Measurements from ENCODE around the gene SMG1. TPM values are rescaled to one million over a fixed set of nuclear protein-coding genes. Genes with fewer than 3 reads are reported as not detected.

SMG1 gene
- total RNA-seq, 4 donors from 2014 or later, result 37.8 to 102 (median 54.6) TPM

DNA sequence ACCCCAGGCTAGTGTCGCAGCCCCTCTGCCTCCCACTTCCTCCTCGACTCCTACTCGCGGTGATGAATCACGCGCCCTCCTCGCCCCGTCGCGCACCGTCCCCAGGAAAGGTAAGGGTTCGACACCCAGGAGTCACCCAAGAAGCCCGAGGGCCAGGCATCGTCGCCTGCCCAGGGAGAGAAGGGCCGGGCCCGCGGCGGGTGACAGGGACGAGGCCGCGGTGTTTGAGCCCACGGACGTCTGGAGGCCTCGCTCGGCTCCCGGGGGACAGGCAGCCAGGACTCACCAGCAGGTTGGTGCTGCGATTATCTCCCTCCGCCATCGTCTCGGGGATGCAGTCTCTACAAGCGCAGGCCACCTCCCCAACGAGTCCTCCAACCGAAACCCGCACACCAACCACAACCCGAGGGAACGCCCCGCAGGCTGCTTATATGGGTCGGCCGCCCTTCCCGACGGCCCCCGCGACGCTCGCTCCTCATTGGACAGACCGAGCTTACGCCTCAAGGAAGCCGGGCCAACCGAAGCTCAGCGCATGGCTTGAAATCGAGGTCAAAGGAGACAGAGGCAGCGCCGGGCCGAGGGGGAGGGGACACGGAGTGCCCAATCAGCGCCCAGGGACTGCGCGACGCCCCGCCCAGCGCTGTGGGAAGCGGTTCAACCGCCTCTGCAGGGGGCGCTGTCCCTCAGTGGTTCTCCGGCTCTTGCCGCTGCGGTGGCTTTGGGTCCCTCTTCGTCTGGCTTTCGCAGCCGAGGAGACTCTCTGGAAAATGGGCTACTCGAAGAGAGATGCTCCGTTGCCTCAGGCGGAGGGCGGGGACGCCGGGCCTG lies 124.8 kb downstream of the SMG1 start, which contains the start of gene ARL6IP1:
Gene ARL6IP1, minus strand, starts transcription at position 405 of the 828 bp plus-strand sequence. Its CDS starts 83 bp downstream, at position 322.
- intact Hi-C loops (cut with DNase I), result no loop called here
- peaks cover 8 to 50% (median 24%) of the 10 kb centered on the region in 3 donors for H3K4me1 ChIP-seq

DNA sequence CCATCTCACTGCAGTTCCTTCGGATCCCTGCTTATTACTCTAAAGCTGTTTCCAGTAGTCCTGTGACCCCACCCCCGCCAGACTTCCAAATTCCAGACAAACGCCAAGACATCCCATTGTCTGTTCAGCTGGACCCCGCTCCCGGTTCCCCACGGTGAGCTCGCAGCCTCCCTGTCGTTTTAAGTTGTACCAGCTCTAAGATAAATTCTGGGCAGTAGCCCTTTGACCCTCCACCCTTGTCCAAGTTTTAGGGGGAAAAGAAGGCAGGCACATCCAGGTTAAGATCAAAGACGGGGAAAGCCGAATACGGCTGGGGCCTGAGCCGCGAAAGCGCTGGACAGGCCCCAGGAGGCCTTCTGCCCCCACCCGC lies 125.4 kb downstream of the SMG1 start:
- Histone ChIP-seq H3K9me3 (no peaks in the 10 kb centered on the region), H3K4me1 (peaks cover 8 to 54% (median 24%) of the 10 kb centered on the region in 3 donors), H3K27me3 (no peaks in the 10 kb centered on the region), H3K36me3 (peaks cover 0 to 37% (median 5%) of the 10 kb centered on the region in 3 donors), H3K4me3 (peak overlapping the region; percentile 73 to 91 (median 88)), H3K27ac (peak overlapping the region; percentile 94 to 96 (median 94))
- TF ChIP-seq POLR2A (IDR thresholded peaks at IDR 0.05), result no peak
- TF ChIP-seq, protein P1, sequence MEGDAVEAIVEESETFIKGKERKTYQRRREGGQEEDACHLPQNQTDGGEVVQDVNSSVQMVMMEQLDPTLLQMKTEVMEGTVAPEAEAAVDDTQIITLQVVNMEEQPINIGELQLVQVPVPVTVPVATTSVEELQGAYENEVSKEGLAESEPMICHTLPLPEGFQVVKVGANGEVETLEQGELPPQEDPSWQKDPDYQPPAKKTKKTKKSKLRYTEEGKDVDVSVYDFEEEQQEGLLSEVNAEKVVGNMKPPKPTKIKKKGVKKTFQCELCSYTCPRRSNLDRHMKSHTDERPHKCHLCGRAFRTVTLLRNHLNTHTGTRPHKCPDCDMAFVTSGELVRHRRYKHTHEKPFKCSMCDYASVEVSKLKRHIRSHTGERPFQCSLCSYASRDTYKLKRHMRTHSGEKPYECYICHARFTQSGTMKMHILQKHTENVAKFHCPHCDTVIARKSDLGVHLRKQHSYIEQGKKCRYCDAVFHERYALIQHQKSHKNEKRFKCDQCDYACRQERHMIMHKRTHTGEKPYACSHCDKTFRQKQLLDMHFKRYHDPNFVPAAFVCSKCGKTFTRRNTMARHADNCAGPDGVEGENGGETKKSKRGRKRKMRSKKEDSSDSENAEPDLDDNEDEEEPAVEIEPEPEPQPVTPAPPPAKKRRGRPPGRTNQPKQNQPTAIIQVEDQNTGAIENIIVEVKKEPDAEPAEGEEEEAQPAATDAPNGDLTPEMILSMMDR (IDR thresholded peaks at IDR 0.05), result no peak
- DNase-seq, result no peak
- WGBS, 2 donors, result 0% methylated on average over 4 to 9 of the region's 15 CpGs
- intact Hi-C loops (cut with DNase I), result no loop called here

More for the DNA sequence above, 124.8 kb downstream of the SMG1 start, which contains the start of gene ARL6IP1:
- H3K9me3 ChIP-seq, result no peaks in the 10 kb centered on the region
- no peaks in the 10 kb centered on the region for H3K27me3 ChIP-seq
- peak; percentile 61 to 100 (median 99) for TF ChIP-seq POLR2A (IDR thresholded peaks at IDR 0.05)
- TF ChIP-seq, protein P1 (IDR thresholded peaks at IDR 0.05), result peak; percentile 87 to 98 (median 94)
- 0% methylated on average over 5 to 14 of the region's 77 CpGs for WGBS, 2 donors
- H3K27ac ChIP-seq, result peak within 1 kb of the TSS; percentile 94 to 96 (median 94)
- peak; percentile 96 for DNase-seq
- H3K36me3 ChIP-seq, result peaks cover 0 to 37% (median 0%) of the 10 kb centered on the region in 3 donors
- H3K4me3 ChIP-seq, result peak within 1 kb of the TSS; percentile 73 to 91 (median 88)

DNA sequence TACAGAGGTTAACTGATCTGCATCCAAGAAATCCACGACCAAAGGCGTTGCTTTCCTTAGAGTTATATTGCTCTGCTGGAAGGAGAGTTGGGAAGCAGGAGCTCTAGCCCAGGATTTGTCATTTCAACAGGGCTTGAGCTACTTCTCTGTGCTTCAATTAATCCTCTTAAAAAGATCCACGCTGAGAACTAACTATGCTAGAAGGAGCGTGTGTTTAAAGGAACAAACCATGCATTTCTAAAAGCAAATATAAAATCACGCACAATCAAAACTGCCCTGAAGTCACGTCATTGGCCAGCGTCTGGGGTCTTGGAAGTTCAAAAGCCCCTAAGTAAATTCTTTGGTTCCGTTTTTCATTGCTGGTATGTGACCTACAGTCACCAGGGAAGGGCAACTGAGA lies 125.9 kb downstream of the SMG1 start:
- Histone ChIP-seq H3K27me3 (no peaks in the 10 kb centered on the region), H3K9me3 (no peaks in the 10 kb centered on the region), H3K4me3 (peak overlapping the region; percentile 73 to 91 (median 88)), H3K36me3 (peaks cover 0 to 37% (median 10%) of the 10 kb centered on the region in 3 donors), H3K27ac (peak overlapping the region; percentile 94 to 96 (median 94)), H3K4me1 (peaks cover 8 to 54% (median 24%) of the 10 kb centered on the region in 3 donors)
- TF ChIP-seq, protein P1 (IDR thresholded peaks at IDR 0.05), result no peak
- TF ChIP-seq POLR2A (IDR thresholded peaks at IDR 0.05), result no peak
- intact Hi-C loops (cut with DNase I), result no loop called here
- no peak for DNase-seq
- 0 to 2% methylated on average over 8 of the region's 8 CpGs for WGBS, 2 donors

DNA sequence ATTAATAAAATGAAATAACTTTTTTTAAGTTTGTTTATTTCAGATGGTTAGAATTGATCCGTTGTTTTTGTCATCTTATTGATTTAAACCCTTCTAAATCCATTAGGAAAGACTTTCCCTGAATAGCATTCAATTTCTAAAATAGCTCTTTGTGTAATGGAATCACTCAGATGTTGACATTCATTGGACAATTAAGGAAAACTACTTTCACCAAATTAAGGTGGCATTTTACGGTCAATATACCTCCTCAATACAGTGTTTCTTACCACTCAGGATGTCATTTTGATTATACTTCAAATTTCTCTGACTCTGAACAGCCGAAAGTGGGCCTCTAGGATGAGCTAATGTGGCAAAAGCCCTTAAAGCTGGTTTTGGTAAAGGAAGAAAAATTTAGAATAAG lies 126.7 kb downstream of the SMG1 start:
- Histone ChIP-seq H3K4me3 (peak overlapping the region in 2 of 4 donors; percentile 73 to 91), H3K9me3 (no peaks in the 10 kb centered on the region), H3K27me3 (no peaks in the 10 kb centered on the region), H3K36me3 (peaks cover 0 to 40% (median 10%) of the 10 kb centered on the region in 3 donors), H3K4me1 (peaks cover 8 to 51% (median 24%) of the 10 kb centered on the region in 3 donors), H3K27ac (peak overlapping the region in 1 of 4 donors; percentile 96)
- WGBS, 2 donors, result 46 to 73% methylated on average over 3 of the region's 3 CpGs
- intact Hi-C loops (cut with DNase I), result no loop called here
- no peak for DNase-seq
- TF ChIP-seq, protein P1 (IDR thresholded peaks at IDR 0.05), result no peak
- TF ChIP-seq POLR2A (IDR thresholded peaks at IDR 0.05), result no peak

DNA sequence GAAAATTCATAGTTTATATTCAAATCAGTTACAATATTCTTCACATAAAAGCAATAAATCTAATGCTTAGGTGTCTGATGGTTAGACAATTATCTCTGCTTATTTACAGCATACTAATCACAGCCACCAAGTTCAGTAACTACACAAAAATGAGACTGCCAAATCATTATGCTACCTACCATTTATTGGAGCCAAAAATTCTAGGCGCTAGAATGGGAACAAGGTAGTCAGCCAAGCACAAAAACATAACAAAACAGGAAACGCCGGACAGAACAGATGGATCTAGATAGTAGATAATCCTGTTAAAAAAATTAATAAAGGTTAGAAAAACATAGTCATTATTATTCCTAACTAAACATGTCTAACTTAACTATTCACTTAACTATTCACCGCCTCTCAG lies 128.5 kb downstream of the SMG1 start:
- H3K4me3 ChIP-seq, result no peak overlapping the region
- no peak for DNase-seq
- H3K27ac ChIP-seq, result no peak overlapping the region
- no peak for TF ChIP-seq POLR2A (IDR thresholded peaks at IDR 0.05)
- TF ChIP-seq, protein P1 (IDR thresholded peaks at IDR 0.05), result no peak
- no peaks in the 10 kb centered on the region for H3K9me3 ChIP-seq
- intact Hi-C loops (cut with DNase I), result no loop called here
- 57 to 66% methylated on average over 4 of the region's 4 CpGs for WGBS, 2 donors
- no peaks in the 10 kb centered on the region for H3K27me3 ChIP-seq
- H3K4me1 ChIP-seq, result peaks cover 8 to 57% (median 32%) of the 10 kb centered on the region in 3 donors
- H3K36me3 ChIP-seq, result peaks cover 6 to 58% (median 20%) of the 10 kb centered on the region in 3 donors
